GM12873 (cell line): ENCODE data around the gene NOC3L.

Experiments
- TF ChIP-seq, protein P1 (sequence below): IDR thresholded peaks from 2 replicates; pipeline ENCODE4 v1.5.1; 2012; ENCODE audit warnings: low read depth, mild to moderate bottlenecking, moderate library complexity, low read length, control low read depth; ENCODE audit not compliant: insufficient read depth; ENCODE audit errors: missing control alignments

Gene NOC3L

GRCh38 chr10:94403380-94404213 lies 40.9 kb upstream of the NOC3L start:
- TF ChIP-seq, protein P1, sequence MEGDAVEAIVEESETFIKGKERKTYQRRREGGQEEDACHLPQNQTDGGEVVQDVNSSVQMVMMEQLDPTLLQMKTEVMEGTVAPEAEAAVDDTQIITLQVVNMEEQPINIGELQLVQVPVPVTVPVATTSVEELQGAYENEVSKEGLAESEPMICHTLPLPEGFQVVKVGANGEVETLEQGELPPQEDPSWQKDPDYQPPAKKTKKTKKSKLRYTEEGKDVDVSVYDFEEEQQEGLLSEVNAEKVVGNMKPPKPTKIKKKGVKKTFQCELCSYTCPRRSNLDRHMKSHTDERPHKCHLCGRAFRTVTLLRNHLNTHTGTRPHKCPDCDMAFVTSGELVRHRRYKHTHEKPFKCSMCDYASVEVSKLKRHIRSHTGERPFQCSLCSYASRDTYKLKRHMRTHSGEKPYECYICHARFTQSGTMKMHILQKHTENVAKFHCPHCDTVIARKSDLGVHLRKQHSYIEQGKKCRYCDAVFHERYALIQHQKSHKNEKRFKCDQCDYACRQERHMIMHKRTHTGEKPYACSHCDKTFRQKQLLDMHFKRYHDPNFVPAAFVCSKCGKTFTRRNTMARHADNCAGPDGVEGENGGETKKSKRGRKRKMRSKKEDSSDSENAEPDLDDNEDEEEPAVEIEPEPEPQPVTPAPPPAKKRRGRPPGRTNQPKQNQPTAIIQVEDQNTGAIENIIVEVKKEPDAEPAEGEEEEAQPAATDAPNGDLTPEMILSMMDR, result no peak

GRCh38 chr10:94402843-94403379 lies 40.2 kb upstream of the NOC3L start:
- TF ChIP-seq, protein P1, result no peak

GRCh38 chr10:94402204-94402842 lies 39.6 kb upstream of the NOC3L start, which contains the start of gene TBC1D12:
Gene TBC1D12 (plus strand): TSS chr10:94402541. CDS start chr10:94402614, 73 bp downstream.
- TF ChIP-seq, protein P1, result no peak

DNA sequence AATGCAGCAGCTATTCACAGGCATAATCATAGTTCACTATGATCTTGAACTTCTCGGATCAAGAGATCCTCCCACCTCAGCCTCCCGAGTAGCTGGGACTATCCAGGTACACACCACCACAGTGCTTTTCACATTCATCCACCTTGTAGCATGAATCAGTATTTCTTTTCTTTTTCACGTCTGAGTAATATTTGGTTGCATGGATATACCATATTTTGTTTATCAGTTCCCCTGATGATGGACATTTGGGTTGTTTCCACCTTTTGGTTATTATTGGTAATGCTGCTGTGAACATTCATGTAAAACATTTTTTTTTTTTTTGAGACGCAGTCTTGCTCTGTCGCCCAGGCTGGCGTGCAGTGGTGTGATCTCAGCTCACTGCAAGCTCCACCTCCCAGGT lies 36.0 kb upstream of the NOC3L start:
- TF ChIP-seq, protein P1, result no peak

- TF ChIP-seq, protein P1, result no peak
Observed at GRCh38 chr10:94397549-94398370, 35.0 kb upstream of the NOC3L start.

DNA sequence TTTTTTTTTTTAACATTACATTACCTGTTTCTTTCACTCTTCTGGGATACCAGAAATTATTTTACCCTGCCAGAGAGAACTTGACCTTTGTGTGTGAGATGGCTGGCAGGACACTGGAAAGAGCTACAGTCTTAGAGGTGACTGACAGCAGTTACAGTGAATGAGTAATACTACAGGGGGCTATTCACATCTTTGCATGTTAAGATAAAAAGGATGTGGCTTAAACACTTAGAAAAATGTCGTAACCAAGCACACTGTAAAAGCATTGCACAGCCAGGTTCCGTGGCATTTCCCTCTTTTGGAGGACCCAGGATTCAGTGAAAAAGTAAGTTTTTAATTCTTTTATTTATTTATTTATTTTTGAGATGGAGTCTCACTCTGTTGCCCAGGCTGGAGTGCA lies 20.8 kb upstream of the NOC3L start:
- TF ChIP-seq, protein P1, result no peak
